Epidermal melanocyte (primary cell): ENCODE measurements around the gene TMPRSS2.

Source experiments
- DNase-seq: peaks from one replicate; pipeline ENCODE4 v3.0.0; 2011; ENCODE audit warnings: low spot score; ENCODE audit not compliant: insufficient read length

TMPRSS2 gene

GRCh38 chr21:41510500-41510899 lies 2.5 kb upstream of the TMPRSS2 start:
- no peak for DNase-seq

GRCh38 chr21:41509733-41510132 lies 1.8 kb upstream of the TMPRSS2 start:
- no peak for DNase-seq

- DNase-seq: no peak
Observed at GRCh38 chr21:41509145-41509496, 1.2 kb upstream of the TMPRSS2 start.

- DNase-seq: no peak
Observed at GRCh38 chr21:41508415-41509144, 622 bp upstream of the TMPRSS2 start.

- no peak for DNase-seq
Observed at GRCh38 chr21:41506611-41507520, 1.1 kb downstream of the TMPRSS2 start.

- no peak for DNase-seq
Observed at GRCh38 chr21:41506005-41506594, 1.9 kb downstream of the TMPRSS2 start.

- no peak for DNase-seq
Observed at GRCh38 chr21:41504030-41504429, 3.9 kb downstream of the TMPRSS2 start.

GRCh38 chr21:41503331-41503730 lies 4.6 kb downstream of the TMPRSS2 start:
- DNase-seq: no peak

- no peak for DNase-seq
Observed at GRCh38 chr21:41501919-41502318, 6.0 kb downstream of the TMPRSS2 start.

- DNase-seq: no peak
Observed at GRCh38 chr21:41500931-41501381, 7.0 kb downstream of the TMPRSS2 start.

GRCh38 chr21:41500363-41500762 lies 7.6 kb downstream of the TMPRSS2 start:
- DNase-seq: no peak

GRCh38 chr21:41499920-41500319 lies 8.0 kb downstream of the TMPRSS2 start:
- no peak for DNase-seq

- DNase-seq: no peak
Observed at GRCh38 chr21:41497788-41498187, 10.2 kb downstream of the TMPRSS2 start.

GRCh38 chr21:41497008-41497407 lies 10.9 kb downstream of the TMPRSS2 start:
- DNase-seq: no peak

GRCh38 chr21:41494242-41494641 lies 13.7 kb downstream of the TMPRSS2 start:
- no peak for DNase-seq

GRCh38 chr21:41491412-41491811 lies 16.5 kb downstream of the TMPRSS2 start:
- DNase-seq: no peak

GRCh38 chr21:41490330-41490729 lies 17.6 kb downstream of the TMPRSS2 start:
- DNase-seq: no peak

GRCh38 chr21:41489329-41489728 lies 18.6 kb downstream of the TMPRSS2 start:
- no peak for DNase-seq

GRCh38 chr21:41488080-41488479 lies 19.9 kb downstream of the TMPRSS2 start:
- no peak for DNase-seq

- no peak for DNase-seq
Observed at GRCh38 chr21:41487082-41487481, 20.9 kb downstream of the TMPRSS2 start.

- DNase-seq: no peak
Observed at GRCh38 chr21:41483973-41484372, 24.0 kb downstream of the TMPRSS2 start.

GRCh38 chr21:41483415-41483814 lies 24.5 kb downstream of the TMPRSS2 start:
- no peak for DNase-seq
